ENCODE data around the gene AGA. TPM values are rescaled to one million over a fixed set of nuclear protein-coding genes. Genes with fewer than 3 reads are reported as not detected.

The AGA gene
- total and polyA plus RNA-seq, 4 donors: 13.3 to 25.3 (median 20.2) TPM

- Histone ChIP-seq H3K27ac (ENCODE audit: low read depth in 1 of 2, low read length in 1 of 2) (no peak overlapping the region), H3K4me3 (no peak overlapping the region), H3K9me3 (ENCODE audit: control insufficient read depth in 4 of 4, insufficient read depth in 3 of 4, low read length in 3 of 4) (no peaks in the 10 kb centered on the region), H3K36me3 (ENCODE audit: control insufficient read depth in 4 of 4, insufficient read depth in 4 of 4, low read length in 4 of 4) (peaks cover 0 to 7% (median 2%) of the 10 kb centered on the region in 4 donors), H3K9ac (ENCODE audit: insufficient read depth in 1 of 2, low read length in 2 of 2) (no peak overlapping the region), H3K4me1 (ENCODE audit: control insufficient read depth in 5 of 5, insufficient read depth in 5 of 5, low read length in 5 of 5) (no peaks in the 10 kb centered on the region), H3K27me3 (ENCODE audit: control insufficient read depth in 3 of 3, insufficient read depth in 3 of 3, low read length in 2 of 3) (no peaks in the 10 kb centered on the region)
- TF ChIP-seq, protein P1, sequence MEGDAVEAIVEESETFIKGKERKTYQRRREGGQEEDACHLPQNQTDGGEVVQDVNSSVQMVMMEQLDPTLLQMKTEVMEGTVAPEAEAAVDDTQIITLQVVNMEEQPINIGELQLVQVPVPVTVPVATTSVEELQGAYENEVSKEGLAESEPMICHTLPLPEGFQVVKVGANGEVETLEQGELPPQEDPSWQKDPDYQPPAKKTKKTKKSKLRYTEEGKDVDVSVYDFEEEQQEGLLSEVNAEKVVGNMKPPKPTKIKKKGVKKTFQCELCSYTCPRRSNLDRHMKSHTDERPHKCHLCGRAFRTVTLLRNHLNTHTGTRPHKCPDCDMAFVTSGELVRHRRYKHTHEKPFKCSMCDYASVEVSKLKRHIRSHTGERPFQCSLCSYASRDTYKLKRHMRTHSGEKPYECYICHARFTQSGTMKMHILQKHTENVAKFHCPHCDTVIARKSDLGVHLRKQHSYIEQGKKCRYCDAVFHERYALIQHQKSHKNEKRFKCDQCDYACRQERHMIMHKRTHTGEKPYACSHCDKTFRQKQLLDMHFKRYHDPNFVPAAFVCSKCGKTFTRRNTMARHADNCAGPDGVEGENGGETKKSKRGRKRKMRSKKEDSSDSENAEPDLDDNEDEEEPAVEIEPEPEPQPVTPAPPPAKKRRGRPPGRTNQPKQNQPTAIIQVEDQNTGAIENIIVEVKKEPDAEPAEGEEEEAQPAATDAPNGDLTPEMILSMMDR (IDR thresholded peaks at IDR 0.05; ENCODE audit: control extremely low read depth, extremely low read depth): no peak
- DNase-seq: no peak
- WGBS, 2 donors: 62 to 71% methylated on average over 1 of the region's 1 CpG
- no peak for ATAC-seq (ENCODE audit: insufficient read depth, low FRiP score)
These were observed 15.0 kb downstream of the AGA start for GRCh38 chr4:177427192-177427591.

GRCh38 chr4:177419434-177419833, 22.8 kb downstream of the AGA start:
- WGBS, 2 donors: 84% methylated on average over 3 of the region's 3 CpGs
- no peak overlapping the region for H3K27ac ChIP-seq (ENCODE audit: low read depth in 1 of 2, low read length in 1 of 2)
- H3K4me1 ChIP-seq (ENCODE audit: control insufficient read depth in 5 of 5, insufficient read depth in 5 of 5, low read length in 5 of 5): no peaks in the 10 kb centered on the region
- peaks cover 0 to 3% (median 0%) of the 10 kb centered on the region in 4 donors for H3K9me3 ChIP-seq (ENCODE audit: control insufficient read depth in 4 of 4, insufficient read depth in 3 of 4, low read length in 3 of 4)
- H3K36me3 ChIP-seq (ENCODE audit: control insufficient read depth in 4 of 4, insufficient read depth in 4 of 4, low read length in 4 of 4): no peaks in the 10 kb centered on the region
- no peaks in the 10 kb centered on the region for H3K27me3 ChIP-seq (ENCODE audit: control insufficient read depth in 3 of 3, insufficient read depth in 3 of 3, low read length in 2 of 3)
- TF ChIP-seq, protein P1 (IDR thresholded peaks at IDR 0.05; ENCODE audit: control extremely low read depth, extremely low read depth): no peak
- ATAC-seq (ENCODE audit: insufficient read depth, low FRiP score) (no peak), DNase-seq (no peak)
- no peak overlapping the region for H3K4me3 ChIP-seq
- H3K9ac ChIP-seq (ENCODE audit: insufficient read depth in 1 of 2, low read length in 2 of 2): no peak overlapping the region

GRCh38 chr4:177413656-177414055, 28.6 kb downstream of the AGA start:
- ATAC-seq (ENCODE audit: insufficient read depth, low FRiP score): no peak

More at GRCh38 chr4:177413656-177414055, 28.6 kb downstream of the AGA start:
- DNase-seq: no peak
- TF ChIP-seq, protein P1 (IDR thresholded peaks at IDR 0.05; ENCODE audit: control extremely low read depth, extremely low read depth): no peak
- H3K9ac ChIP-seq (ENCODE audit: insufficient read depth in 1 of 2, low read length in 2 of 2): no peak overlapping the region
- no peaks in the 10 kb centered on the region for H3K4me1 ChIP-seq (ENCODE audit: control insufficient read depth in 5 of 5, insufficient read depth in 5 of 5, low read length in 5 of 5)
- H3K9me3 ChIP-seq (ENCODE audit: control insufficient read depth in 4 of 4, insufficient read depth in 3 of 4, low read length in 3 of 4): no peaks in the 10 kb centered on the region
- no peaks in the 10 kb centered on the region for H3K36me3 ChIP-seq (ENCODE audit: control insufficient read depth in 4 of 4, insufficient read depth in 4 of 4, low read length in 4 of 4)
- no peaks in the 10 kb centered on the region for H3K27me3 ChIP-seq (ENCODE audit: control insufficient read depth in 3 of 3, insufficient read depth in 3 of 3, low read length in 2 of 3)
- no peak overlapping the region for H3K4me3 ChIP-seq
- H3K27ac ChIP-seq (ENCODE audit: low read depth in 1 of 2, low read length in 1 of 2): no peak overlapping the region
